GM21381 (cell line): ENCODE results near the gene MAL.
A peak's percentile ranks its signal among the peaks of the same experiment; 100 is the strongest.

Experiments
- ATAC-seq: cut with Tn5 transposase; IDR thresholded peaks from one replicate; pipeline ENCODE4 v1.9.1; 2021; ENCODE audit warnings: mild to moderate bottlenecking, moderate library complexity; ENCODE audit not compliant: unreplicated experiment

Gene MAL

GRCh38 chr2:95015261-95015912 is 10.1 kb upstream of the MAL start:
- ATAC-seq: no peak

- no peak for ATAC-seq
Measured at GRCh38 chr2:95016616-95017015, 8.9 kb upstream of the MAL start.

- ATAC-seq: no peak
Measured at GRCh38 chr2:95017071-95017501, 8.4 kb upstream of the MAL start.

DNA sequence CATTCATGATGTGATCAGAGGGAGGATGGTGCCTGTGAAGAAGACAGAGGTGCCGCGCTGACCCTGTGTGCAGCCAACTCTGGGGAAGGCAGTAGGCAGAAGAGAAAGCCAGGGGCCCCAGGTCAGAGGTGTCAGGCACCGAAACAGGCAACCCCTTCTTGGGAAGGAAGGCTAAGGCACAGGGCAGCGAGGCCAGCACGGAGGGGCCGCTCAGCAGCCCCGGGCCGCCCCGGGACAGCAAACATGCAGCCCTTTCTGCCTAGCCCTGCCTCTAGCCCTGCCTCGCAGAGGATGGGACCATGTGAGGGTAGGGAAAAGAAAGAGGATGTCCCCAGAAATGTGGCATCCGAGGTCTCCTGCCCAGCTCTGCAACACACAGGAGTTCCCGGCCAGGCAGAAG is 7.7 kb upstream of the MAL start:
- ATAC-seq: no peak

GRCh38 chr2:95018301-95018700 is 7.2 kb upstream of the MAL start:
- no peak for ATAC-seq

DNA sequence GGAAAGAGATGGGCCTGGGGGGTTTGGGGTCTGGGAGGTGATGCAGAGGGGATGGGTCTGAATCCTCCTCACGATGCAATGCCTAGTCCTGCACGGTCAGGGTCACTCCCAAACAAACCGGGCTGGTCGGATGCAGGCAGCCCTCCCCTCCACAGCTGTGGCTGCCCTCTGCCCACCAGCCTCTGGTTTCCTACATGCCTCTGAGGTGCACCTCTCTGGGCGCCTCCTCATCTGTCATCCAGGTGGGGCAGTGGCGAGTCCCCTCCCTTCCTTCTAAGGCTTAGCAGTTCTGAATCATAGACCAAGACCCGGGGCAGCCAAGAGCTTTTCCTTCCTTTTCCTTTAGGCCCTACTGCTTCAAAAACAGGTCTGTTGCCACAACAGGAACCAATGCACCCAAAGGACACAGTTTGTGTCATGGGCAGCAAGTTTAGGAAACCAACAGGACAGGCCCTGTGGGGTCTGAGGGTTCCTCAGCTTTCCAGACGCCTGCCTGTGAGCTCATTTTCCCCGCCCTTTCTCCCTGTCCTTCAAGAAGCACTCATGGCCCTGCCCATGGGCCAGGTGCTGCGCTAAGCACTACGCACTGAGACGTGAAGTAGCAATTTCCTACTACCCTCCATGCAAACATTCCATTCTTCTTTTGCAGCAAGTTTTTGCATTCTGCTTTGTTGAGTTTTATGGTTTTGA is 6.5 kb upstream of the MAL start:
- ATAC-seq: no peak

GRCh38 chr2:95019572-95019971 is 5.9 kb upstream of the MAL start:
- no peak for ATAC-seq

DNA sequence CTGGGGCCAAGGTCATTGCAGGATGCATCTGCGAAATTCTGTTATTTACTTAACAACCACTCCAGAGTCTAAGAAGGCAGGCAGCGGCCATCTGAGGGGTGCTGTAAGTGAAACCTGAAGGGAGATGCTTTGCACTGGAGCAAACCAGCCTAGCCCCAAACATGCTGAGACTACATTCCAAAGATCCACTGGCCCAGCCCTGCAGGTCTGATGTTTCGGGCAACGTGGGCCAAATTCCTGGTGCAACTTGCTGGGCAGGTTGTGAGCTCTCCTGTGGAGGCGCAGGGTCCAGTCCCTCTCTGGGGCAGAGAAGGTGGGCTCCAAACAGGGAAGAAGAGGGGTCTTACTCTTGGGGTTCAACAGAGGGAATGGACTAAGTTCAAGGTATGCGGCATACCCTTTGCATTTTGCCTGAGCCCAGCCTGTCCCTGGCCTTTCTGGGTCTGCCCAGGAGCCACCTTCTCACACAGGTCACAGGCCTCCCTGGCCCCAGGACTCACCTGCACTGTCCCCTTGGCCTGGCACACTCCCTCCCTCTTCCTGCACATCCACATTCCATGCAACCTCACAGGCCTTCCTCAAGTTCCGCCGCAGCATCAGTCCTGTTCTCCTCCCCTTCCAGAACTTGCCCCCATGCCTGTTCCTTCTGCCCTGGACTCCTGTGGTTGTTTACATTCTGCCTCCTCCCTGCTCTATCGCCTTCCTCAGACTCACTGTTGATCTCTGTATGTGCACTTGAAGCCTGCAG is 5.1 kb upstream of the MAL start:
- no peak for ATAC-seq

GRCh38 chr2:95021023-95021416 is 4.5 kb upstream of the MAL start:
- no peak for ATAC-seq

DNA sequence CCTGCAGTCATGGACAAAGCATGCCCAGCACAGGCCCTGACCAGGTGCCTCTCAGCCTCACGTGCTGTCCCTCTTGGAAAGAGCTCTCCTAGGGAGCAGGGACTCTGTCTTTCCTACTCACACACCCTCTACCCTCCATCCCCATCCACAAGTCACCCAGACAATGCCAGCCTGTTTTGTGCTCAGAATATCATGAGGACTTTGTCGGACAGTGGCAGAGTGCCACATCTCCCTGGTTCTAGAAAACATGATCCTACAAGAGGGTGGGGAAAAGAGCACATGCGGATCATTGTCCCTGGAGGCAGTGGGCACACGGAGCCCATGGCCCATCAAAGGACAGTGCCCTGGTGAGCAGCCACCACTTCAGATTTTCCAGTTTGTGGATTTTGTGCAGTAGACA is 3.7 kb upstream of the MAL start:
- no peak for ATAC-seq

DNA sequence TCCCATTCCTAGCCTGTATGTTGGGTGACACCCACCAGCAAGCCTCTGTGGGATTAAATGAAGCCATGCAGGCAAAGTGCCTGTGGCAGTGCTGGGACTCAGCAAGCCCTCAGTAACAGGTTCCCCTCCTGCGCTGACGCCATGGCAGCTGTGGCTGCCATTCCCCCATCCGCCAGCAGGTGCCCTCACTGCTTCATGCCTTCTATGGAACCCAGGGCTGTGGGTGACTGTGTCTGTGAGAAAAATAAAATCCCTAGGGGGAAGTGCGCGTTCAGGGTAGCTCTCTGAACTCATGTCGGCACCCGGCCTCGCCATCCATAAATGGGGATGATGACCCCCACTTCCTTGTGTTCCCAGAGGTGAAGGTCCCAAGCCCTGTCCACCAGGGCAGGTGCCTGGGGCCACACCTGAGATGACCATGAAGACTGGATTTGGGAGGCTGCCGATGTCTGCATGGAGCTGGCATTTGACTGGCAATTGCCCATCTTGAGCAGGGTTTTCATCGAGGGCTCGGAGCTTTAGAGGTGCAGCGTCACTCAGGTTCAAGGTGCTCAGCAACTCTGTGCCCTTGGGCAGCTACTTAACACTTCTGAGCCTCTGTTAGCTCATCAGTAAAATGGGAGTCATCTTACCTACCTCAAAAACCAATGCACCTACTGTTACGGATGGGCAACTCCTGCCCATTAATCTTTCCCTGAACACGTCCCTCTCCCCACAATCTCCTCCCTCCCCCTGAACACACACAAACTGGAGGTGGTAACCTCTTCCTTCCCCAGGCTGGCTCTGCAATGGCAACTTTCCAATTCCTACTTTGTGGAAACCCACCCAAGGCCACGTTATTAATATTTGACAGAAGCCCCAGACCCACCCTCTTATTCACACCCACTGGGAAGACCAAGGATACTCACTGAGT is 2.9 kb upstream of the MAL start:
- peak; percentile 91 for ATAC-seq

GRCh38 chr2:95023222-95023597 is 2.3 kb upstream of the MAL start:
- ATAC-seq: no peak

- ATAC-seq: no peak
Measured at GRCh38 chr2:95024371-95024770, 1.1 kb upstream of the MAL start.

DNA sequence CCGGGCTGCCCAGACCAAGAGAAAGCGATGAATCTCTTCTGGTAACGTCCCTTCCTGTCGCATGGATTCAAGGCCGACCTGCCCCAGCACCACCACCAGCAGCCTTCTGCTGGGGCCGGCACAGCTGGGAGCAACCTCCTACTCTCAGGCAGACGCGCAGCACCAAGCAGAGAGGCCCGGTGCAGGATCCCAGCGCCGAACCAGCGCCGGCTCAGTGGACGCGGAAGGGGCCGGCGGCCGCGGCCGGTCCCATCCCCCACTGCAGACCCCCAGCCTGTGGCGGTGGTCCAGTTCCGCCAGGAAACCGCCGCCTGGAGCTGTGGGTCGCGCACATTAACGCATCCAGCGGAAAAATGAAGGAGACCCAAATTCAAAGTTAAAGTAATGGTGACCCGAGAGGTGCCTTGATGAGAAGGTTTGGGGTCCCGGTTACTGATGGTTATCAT is 525 bp upstream of the MAL start:
- ATAC-seq: no peak

GRCh38 chr2:95026471-95027368 is 1.2 kb downstream of the MAL start:
- no peak for ATAC-seq

DNA sequence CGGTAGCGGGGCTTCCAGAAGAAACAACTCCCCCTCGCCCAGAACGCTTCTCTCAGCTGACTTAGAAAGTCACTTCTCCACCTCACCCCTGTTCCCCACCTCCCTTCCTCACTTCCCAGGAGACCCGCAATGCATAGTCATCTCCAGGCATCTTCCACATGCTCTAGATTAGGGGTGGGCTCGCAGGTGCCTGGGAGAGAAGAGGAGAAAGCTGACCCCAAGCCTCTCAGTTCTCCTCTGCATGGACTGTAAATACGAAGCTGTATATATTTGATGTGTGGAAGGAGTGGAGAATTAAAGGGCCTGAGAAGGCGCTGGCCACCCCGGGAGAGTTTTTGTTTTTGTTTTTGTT is 1.8 kb downstream of the MAL start:
- no peak for ATAC-seq

DNA sequence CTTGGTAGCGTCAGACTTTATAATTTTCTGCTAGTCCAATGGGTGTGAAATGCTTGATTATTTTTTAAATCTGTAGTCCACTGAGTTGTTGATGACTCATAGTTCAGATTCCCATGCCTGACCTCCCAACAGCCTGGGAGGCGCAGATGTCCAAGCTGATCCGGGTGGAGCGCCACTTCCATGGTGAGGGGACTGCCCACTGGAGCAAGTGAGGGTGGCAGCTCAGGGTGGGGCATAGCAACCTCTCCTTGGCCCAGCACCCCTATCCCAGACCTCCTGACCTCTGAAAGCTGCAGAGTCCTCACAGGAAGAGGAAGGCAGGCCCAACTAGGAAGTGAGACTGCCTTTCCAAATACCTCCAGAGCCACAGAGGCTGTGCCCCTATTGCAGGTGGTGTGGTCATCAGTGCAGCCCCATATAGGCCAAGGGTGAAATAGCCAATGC is 4.4 kb downstream of the MAL start:
- ATAC-seq: no peak

DNA sequence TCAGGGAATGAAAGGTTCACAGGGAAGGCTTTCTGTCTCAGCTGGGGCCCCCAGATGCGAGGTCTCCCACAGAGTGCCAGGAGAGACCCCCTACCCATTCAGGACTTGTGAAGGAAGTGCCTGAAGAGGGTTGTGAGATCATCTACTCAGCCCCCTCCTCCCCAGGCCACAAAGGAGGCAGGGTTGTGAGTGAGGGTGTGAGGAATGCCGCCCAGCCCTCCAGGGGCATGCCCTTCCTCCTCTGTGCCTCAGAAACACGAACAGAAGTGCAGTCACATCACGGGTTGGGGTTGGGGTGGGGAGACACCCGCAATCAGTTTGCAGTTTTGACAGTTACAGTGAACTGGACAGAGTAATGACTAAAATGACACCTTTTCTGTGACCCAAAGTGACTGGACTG is 5.0 kb downstream of the MAL start:
- no peak for ATAC-seq

DNA sequence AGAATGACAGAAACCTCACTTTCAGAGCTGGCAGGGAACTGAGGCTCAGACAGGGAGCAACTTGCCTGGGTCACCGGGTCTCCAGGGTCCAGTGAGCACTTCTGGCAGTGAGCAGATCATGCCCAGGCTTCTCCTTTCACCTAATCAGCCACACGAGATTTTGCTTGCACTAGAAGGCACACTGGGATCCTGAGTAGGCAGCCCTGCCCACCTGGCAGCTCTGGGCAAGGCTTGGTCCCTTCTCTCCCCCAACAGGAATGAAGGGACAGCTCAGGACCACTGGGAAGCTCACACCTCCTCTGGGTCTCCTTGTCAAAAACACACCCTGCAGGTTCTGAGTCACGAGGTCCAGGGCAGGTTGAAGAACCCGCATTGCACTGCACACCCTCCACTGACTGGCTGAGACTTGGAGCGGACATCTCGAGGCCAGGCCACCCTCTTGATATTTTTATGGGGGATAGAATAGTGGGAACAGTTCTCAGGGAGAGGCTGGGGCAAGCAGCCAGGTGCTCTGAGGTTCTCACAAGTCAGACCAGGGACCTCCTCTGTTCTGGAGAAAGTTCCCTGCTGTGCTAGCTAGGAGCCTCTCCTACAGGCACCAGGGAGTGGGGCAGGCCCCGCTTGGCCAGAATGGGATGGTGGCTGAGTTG is 5.7 kb downstream of the MAL start:
- no peak for ATAC-seq

DNA sequence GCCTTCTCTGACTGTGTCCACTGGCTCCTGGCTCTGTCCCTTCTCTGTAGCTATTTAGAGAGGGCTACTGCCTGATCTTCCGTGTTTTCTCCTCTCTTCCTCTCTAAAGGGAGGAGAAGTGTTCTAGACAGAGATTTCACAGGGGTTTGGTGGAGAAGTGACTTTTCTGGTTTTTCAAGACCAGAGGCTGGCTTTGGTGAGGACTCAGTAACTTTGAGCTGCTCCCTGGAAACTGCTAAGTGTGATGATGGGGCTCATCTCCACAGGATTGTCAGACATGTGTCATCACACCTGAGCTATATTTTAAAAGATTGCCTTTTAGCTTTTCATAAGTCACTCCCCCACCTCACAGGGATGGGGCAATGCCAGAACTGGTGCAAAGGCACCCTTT is 6.2 kb downstream of the MAL start:
- no peak for ATAC-seq
